Neural cell (in vitro differentiated cells): ENCODE results near the gene RFWD3.

Experiments used
- EP300 ChIP-seq: fragments of 450-650 bp; conservative IDR thresholded peaks from 2 replicates; pipeline ENCODE4 v1.6.1; 2014; ENCODE audit warnings: antibody characterized with exemption, mild to moderate bottlenecking, moderate library complexity; ENCODE audit not compliant: poor library complexity, severe bottlenecking
- EZH2 ChIP-seq: fragments of 200-600, 300-800 bp; shearing (Covaris generic), sonication (generic); IDR thresholded peaks from 2 replicates; pipeline ENCODE4 v1.6.1; 2014; ENCODE audit warnings: antibody characterized with exemption, low read length, borderline replicate concordance, mild to moderate bottlenecking; ENCODE audit not compliant: insufficient read depth, poor library complexity, severe bottlenecking
- MXI1 ChIP-seq: fragments of 450-650 bp; conservative IDR thresholded peaks from 2 replicates; pipeline ENCODE4 v1.6.1; 2014; ENCODE audit warnings: antibody characterized with exemption, mild to moderate bottlenecking; ENCODE audit not compliant: poor library complexity, severe bottlenecking
- POLR2AphosphoS5 ChIP-seq: IDR thresholded peaks from 2 replicates; pipeline ENCODE4 v1.6.1; 2012
- RAD21 ChIP-seq: fragments of 450-650 bp; conservative IDR thresholded peaks from 2 replicates; pipeline ENCODE4 v1.6.1; 2014; ENCODE audit warnings: antibody characterized with exemption, mild to moderate bottlenecking, moderate library complexity
- SMC3 ChIP-seq: fragments of 450-650 bp; conservative IDR thresholded peaks from 2 replicates; pipeline ENCODE4 v1.6.1; 2014; ENCODE audit warnings: antibody characterized with exemption, mild to moderate bottlenecking, moderate library complexity; ENCODE audit not compliant: poor library complexity
- TF ChIP-seq, protein P1 (sequence below): fragments of 450-650 bp; IDR thresholded peaks from 2 replicates; pipeline ENCODE4 v1.5.1; 2014; ENCODE audit warnings: antibody characterized with exemption, mild to moderate bottlenecking, moderate library complexity; ENCODE audit not compliant: poor library complexity, severe bottlenecking
- TF ChIP-seq, protein P2 (sequence below): IDR thresholded peaks from 2 replicates; pipeline ENCODE4 v1.6.1; 2012; ENCODE audit warnings: borderline replicate concordance

DNA sequence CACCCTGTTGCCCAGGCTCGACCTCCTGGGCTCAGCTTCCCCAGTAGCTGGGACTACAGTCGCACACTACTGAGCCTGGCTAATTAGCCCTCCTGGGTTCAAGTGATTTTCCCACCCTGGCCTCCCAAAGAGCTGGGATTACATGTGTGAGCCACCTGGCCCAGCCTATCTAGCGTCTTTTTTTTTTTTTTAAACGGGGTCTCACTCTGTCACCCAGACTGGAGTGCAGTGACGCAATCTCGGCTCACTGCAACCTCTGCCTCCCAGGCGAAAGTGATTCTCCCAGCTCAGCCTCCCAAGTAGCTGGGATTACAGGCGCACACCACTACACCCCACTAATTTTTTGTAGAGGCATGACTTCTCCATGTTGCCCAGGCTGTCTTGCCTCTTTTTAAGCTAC lies 93.1 kb downstream of the RFWD3 start:
- TF ChIP-seq, protein P1, sequence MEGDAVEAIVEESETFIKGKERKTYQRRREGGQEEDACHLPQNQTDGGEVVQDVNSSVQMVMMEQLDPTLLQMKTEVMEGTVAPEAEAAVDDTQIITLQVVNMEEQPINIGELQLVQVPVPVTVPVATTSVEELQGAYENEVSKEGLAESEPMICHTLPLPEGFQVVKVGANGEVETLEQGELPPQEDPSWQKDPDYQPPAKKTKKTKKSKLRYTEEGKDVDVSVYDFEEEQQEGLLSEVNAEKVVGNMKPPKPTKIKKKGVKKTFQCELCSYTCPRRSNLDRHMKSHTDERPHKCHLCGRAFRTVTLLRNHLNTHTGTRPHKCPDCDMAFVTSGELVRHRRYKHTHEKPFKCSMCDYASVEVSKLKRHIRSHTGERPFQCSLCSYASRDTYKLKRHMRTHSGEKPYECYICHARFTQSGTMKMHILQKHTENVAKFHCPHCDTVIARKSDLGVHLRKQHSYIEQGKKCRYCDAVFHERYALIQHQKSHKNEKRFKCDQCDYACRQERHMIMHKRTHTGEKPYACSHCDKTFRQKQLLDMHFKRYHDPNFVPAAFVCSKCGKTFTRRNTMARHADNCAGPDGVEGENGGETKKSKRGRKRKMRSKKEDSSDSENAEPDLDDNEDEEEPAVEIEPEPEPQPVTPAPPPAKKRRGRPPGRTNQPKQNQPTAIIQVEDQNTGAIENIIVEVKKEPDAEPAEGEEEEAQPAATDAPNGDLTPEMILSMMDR: no peak
- no peak for TF ChIP-seq MXI1
- no peak for TF ChIP-seq EZH2
- no peak for TF ChIP-seq POLR2AphosphoS5
- no peak for TF ChIP-seq EP300
- no peak for TF ChIP-seq RAD21
- TF ChIP-seq, protein P2, sequence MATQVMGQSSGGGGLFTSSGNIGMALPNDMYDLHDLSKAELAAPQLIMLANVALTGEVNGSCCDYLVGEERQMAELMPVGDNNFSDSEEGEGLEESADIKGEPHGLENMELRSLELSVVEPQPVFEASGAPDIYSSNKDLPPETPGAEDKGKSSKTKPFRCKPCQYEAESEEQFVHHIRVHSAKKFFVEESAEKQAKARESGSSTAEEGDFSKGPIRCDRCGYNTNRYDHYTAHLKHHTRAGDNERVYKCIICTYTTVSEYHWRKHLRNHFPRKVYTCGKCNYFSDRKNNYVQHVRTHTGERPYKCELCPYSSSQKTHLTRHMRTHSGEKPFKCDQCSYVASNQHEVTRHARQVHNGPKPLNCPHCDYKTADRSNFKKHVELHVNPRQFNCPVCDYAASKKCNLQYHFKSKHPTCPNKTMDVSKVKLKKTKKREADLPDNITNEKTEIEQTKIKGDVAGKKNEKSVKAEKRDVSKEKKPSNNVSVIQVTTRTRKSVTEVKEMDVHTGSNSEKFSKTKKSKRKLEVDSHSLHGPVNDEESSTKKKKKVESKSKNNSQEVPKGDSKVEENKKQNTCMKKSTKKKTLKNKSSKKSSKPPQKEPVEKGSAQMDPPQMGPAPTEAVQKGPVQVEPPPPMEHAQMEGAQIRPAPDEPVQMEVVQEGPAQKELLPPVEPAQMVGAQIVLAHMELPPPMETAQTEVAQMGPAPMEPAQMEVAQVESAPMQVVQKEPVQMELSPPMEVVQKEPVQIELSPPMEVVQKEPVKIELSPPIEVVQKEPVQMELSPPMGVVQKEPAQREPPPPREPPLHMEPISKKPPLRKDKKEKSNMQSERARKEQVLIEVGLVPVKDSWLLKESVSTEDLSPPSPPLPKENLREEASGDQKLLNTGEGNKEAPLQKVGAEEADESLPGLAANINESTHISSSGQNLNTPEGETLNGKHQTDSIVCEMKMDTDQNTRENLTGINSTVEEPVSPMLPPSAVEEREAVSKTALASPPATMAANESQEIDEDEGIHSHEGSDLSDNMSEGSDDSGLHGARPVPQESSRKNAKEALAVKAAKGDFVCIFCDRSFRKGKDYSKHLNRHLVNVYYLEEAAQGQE: no peak
- TF ChIP-seq SMC3: no peak
